SK-N-SH (cell line): Measurements from ENCODE around the gene ARF4. TPM values are rescaled to one million over a fixed set of nuclear protein-coding genes. Genes with fewer than 3 reads are reported as not detected.

Experiments
- CTCF ChIA-PET: fragments of 300-600, 350-600 bp; formaldehyde crosslinking; extraction: SDS; loops from one replicate; lab custom pipeline; 2021; lab: Yijun Ruan, JAX
- POLR2A ChIA-PET: fragments of 350-600 bp; sonication (Branson Sonifier 250); formaldehyde crosslinking; extraction: SDS; loops from one replicate; lab custom pipeline; 2020; ENCODE audit warnings: antibody characterized with exemption, inconsistent platforms; lab: Yijun Ruan, JAX
- DNase-seq: peaks from one replicate; pipeline ENCODE4 v3.0.0; 2012
- H2AFZ ChIP-seq: fragments of 200-600 bp; sonication (generic); 2 replicates; pipeline ENCODE4 v1.8.1; 2016; ENCODE audit warnings: antibody characterized with exemption, mild to moderate bottlenecking, low read depth
- H3F3A ChIP-seq: fragments of 200-600 bp; sonication (generic); replicated peaks from 2 replicates; pipeline ENCODE3; 2016; ENCODE audit warnings: antibody characterized with exemption, mild to moderate bottlenecking; ENCODE audit not compliant: insufficient read depth
- H3K27ac ChIP-seq, 2 experiments: fragments of 200-500 bp in 1 of 2; fragments of 200-600 bp in 1 of 2; sonication (Bioruptor generic) in 1 of 2; sonication (generic), shearing (Covaris generic) in 1 of 2; 2 replicates each; pipeline versions ENCODE4 v1.5.1 to v1.6.1; 2014 to 2016; ENCODE audit warnings: low read depth in 2 of 2, inconsistent platforms in 1 of 2, low read length in 1 of 2, mild to moderate bottlenecking in 1 of 2, mixed read lengths in 1 of 2
- H3K27me3 ChIP-seq: fragments of 200-600 bp; sonication (generic), shearing (Covaris generic); 2 replicates; pipeline ENCODE4 v1.6.1; 2016; ENCODE audit warnings: mixed run types; ENCODE audit not compliant: insufficient read depth
- H3K36me3 ChIP-seq, 2 experiments: fragments of 200-500 bp in 1 of 2; fragments of 200-600 bp in 1 of 2; sonication (Bioruptor generic) in 1 of 2; sonication (generic) in 1 of 2; replicated peaks in 1 of 2; 2 replicates each; pipeline versions ENCODE3 to v1.5.1; 2014 to 2016; ENCODE audit warnings: low read length in 1 of 2, mild to moderate bottlenecking in 1 of 2; ENCODE audit not compliant: insufficient read depth in 2 of 2, control insufficient read depth in 1 of 2
- H3K4me1 ChIP-seq, 2 experiments: fragments of 200-500 bp in 1 of 2; fragments of 200-600 bp in 1 of 2; sonication (Bioruptor generic) in 1 of 2; sonication (generic), shearing (Covaris generic) in 1 of 2; 2 replicates each; pipeline versions ENCODE4 v1.5.1 to v1.6.1; 2014 to 2016; ENCODE audit warnings: low read depth in 1 of 2, low read length in 1 of 2, mixed run types in 1 of 2; ENCODE audit not compliant: insufficient read depth in 2 of 2, control insufficient read depth in 1 of 2
- H3K4me2 ChIP-seq: fragments of 200-600 bp; sonication (generic), shearing (Covaris generic); 2 replicates; pipeline ENCODE4 v1.6.1; 2017; ENCODE audit warnings: mixed run types
- H3K4me3 ChIP-seq, 2 experiments: fragments of 200-500 bp in 1 of 2; fragments of 200-600 bp in 1 of 2; sonication (Bioruptor generic) in 1 of 2; sonication (generic), shearing (Covaris generic) in 1 of 2; 2 replicates each; pipeline versions ENCODE4 v1.5.1 to v1.8.1; 2014 to 2016; ENCODE audit warnings: low read depth in 2 of 2, inconsistent platforms in 1 of 2, low read length in 1 of 2, mild to moderate bottlenecking in 1 of 2, mixed read lengths in 1 of 2, moderate library complexity in 1 of 2
- H3K79me2 ChIP-seq: fragments of 200-600 bp; sonication (generic); 2 replicates; pipeline ENCODE4 v1.8.1; 2017; ENCODE audit warnings: mild to moderate bottlenecking; ENCODE audit not compliant: insufficient read depth
- H3K9ac ChIP-seq: fragments of 200-600 bp; sonication (generic); 2 replicates; pipeline ENCODE4 v1.6.1; 2017; ENCODE audit warnings: mixed run types
- H3K9me2 ChIP-seq: fragments of 200-600 bp; sonication (generic); 2 replicates; pipeline ENCODE4 v1.6.1; 2017; ENCODE audit warnings: mixed run types
- H3K9me3 ChIP-seq: fragments of 200-600 bp; sonication (generic); 2 replicates; pipeline ENCODE4 v1.6.1; 2017; ENCODE audit warnings: mixed run types, mild to moderate bottlenecking, moderate library complexity
- H4K20me1 ChIP-seq: fragments of 200-600 bp; sonication (generic); 2 replicates; pipeline ENCODE4 v1.6.1; 2017; ENCODE audit warnings: mild to moderate bottlenecking, mixed run types; ENCODE audit not compliant: insufficient read depth
- CHD2 ChIP-seq: fragments of 150-350 bp; IDR thresholded peaks from 2 replicates; pipeline ENCODE4 v1.6.1; 2018; ENCODE audit warnings: low read length; ENCODE audit not compliant: partially characterized antibody
- FOXJ3 ChIP-seq: sonication (generic); formaldehyde crosslinking; IDR thresholded peaks from 2 replicates; pipeline ENCODE4 v1.5.1; 2020; ENCODE audit warnings: mild to moderate bottlenecking, missing genetic modification reagents
- MXI1 ChIP-seq: IDR thresholded peaks from 2 replicates; pipeline ENCODE4 v1.6.1; 2012; ENCODE audit warnings: mild to moderate bottlenecking, low read depth, low read length, improper control_type of control experiment
- POLR2AphosphoS5 ChIP-seq: IDR thresholded peaks from 2 replicates; pipeline ENCODE4 v1.6.1; 2012; ENCODE audit warnings: low read depth, low read length
- RCOR1 ChIP-seq: fragments of 150-350 bp; IDR thresholded peaks from 2 replicates; pipeline ENCODE4 v1.6.1; 2017; ENCODE audit warnings: antibody characterized with exemption, low read length
- SIN3A ChIP-seq: IDR thresholded peaks from 2 replicates; pipeline ENCODE4 v1.6.1; 2012; ENCODE audit warnings: low read depth, mild to moderate bottlenecking, low read length, moderate library complexity, borderline replicate concordance
- SMC3 ChIP-seq: IDR thresholded peaks from 2 replicates; pipeline ENCODE4 v1.6.1; 2012; ENCODE audit warnings: low read depth, low read length, improper control_type of control experiment
- TAF1 ChIP-seq: IDR thresholded peaks from 2 replicates; pipeline ENCODE4 v1.6.1; 2012; ENCODE audit warnings: low read depth, mild to moderate bottlenecking, low read length, moderate library complexity, borderline replicate concordance
- TCF12 ChIP-seq: IDR thresholded peaks from 2 replicates; pipeline ENCODE4 v1.4.0; 2012
- TEAD4 ChIP-seq: IDR thresholded peaks from 2 replicates; pipeline ENCODE4 v1.4.0; 2012; ENCODE audit warnings: mild to moderate bottlenecking, borderline replicate concordance; ENCODE audit not compliant: insufficient read depth
- WGBS: methylation state at CpG from one replicate; pipeline ENCODE4 v1.1.6; 2017; ENCODE audit warnings: low lambda C conversion rate; 5-methylcytosine and 5-hydroxymethylcytosine counted together
- polyA plus RNA-seq, 3 experiments: library from polyadenylated mRNA; depleted of rRNA; stranded (reverse); fragments of >200 nt; gene quantifications; 2 replicates each; pipeline ENCODE4 v1.2.3, GENCODE V29; 2012
- TF ChIP-seq, protein P1 (sequence below): IDR thresholded peaks from 2 replicates; pipeline ENCODE4 v1.4.0; 2012; ENCODE audit warnings: low read depth, borderline replicate concordance
- TF ChIP-seq, protein P2 (sequence below): fragments of 200-600 bp; sonication (generic); IDR thresholded peaks from 2 replicates; pipeline ENCODE4 v1.6.1; 2017; ENCODE audit warnings: antibody characterized with exemption, mild to moderate bottlenecking, moderate library complexity
- TF ChIP-seq, protein P3 (sequence below): fragments of 150-350 bp; IDR thresholded peaks from 2 replicates; pipeline ENCODE4 v1.6.1; 2017; ENCODE audit warnings: antibody characterized with exemption, low read length, low read depth, borderline replicate concordance
- TF ChIP-seq, protein P4 (sequence below): IDR thresholded peaks from 2 replicates; pipeline ENCODE4 v1.4.0; 2012; ENCODE audit warnings: low read depth, borderline replicate concordance
- TF ChIP-seq, protein P5 (sequence below): fragments of 150-350 bp; IDR thresholded peaks from 2 replicates; pipeline ENCODE4 v1.6.1; 2016; ENCODE audit warnings: mild to moderate bottlenecking, low read depth, low read length

The ARF4 gene
- polyA plus RNA-seq, 1 of the 3 experiments (the other 2 are of a cell fraction), result 150 TPM

DNA sequence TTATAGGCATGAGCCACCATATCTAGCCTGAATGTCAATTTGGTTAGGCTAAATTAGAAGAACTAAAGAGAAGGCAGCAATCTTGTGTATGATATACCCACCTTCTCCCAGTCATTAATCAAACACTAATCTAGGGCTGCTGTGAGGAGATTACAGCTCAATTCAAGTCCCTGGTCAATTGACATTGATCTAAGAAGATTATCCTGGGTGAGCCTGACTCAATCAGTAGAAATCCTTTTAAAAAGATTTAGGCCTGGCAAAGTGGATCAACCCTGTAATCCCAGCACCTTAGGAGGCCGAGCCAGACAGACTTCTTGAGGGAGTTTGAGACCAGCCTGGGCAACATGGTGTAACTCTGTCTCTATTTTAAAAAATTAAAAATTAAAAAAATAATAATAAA, 50.5 kb downstream of the ARF4 start:
- H3K4me2 ChIP-seq, result no peak overlapping the region
- TF ChIP-seq, protein P1, sequence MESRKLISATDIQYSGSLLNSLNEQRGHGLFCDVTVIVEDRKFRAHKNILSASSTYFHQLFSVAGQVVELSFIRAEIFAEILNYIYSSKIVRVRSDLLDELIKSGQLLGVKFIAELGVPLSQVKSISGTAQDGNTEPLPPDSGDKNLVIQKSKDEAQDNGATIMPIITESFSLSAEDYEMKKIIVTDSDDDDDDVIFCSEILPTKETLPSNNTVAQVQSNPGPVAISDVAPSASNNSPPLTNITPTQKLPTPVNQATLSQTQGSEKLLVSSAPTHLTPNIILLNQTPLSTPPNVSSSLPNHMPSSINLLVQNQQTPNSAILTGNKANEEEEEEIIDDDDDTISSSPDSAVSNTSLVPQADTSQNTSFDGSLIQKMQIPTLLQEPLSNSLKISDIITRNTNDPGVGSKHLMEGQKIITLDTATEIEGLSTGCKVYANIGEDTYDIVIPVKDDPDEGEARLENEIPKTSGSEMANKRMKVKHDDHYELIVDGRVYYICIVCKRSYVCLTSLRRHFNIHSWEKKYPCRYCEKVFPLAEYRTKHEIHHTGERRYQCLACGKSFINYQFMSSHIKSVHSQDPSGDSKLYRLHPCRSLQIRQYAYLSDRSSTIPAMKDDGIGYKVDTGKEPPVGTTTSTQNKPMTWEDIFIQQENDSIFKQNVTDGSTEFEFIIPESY, result no peak
- no peak for TF ChIP-seq CHD2
- TF ChIP-seq SIN3A, result no peak
- no peak for TF ChIP-seq MXI1
- TF ChIP-seq SMC3, result no peak
- TF ChIP-seq, protein P2, sequence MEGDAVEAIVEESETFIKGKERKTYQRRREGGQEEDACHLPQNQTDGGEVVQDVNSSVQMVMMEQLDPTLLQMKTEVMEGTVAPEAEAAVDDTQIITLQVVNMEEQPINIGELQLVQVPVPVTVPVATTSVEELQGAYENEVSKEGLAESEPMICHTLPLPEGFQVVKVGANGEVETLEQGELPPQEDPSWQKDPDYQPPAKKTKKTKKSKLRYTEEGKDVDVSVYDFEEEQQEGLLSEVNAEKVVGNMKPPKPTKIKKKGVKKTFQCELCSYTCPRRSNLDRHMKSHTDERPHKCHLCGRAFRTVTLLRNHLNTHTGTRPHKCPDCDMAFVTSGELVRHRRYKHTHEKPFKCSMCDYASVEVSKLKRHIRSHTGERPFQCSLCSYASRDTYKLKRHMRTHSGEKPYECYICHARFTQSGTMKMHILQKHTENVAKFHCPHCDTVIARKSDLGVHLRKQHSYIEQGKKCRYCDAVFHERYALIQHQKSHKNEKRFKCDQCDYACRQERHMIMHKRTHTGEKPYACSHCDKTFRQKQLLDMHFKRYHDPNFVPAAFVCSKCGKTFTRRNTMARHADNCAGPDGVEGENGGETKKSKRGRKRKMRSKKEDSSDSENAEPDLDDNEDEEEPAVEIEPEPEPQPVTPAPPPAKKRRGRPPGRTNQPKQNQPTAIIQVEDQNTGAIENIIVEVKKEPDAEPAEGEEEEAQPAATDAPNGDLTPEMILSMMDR, result no peak
- no peak for TF ChIP-seq POLR2AphosphoS5
- TF ChIP-seq, protein P3, sequence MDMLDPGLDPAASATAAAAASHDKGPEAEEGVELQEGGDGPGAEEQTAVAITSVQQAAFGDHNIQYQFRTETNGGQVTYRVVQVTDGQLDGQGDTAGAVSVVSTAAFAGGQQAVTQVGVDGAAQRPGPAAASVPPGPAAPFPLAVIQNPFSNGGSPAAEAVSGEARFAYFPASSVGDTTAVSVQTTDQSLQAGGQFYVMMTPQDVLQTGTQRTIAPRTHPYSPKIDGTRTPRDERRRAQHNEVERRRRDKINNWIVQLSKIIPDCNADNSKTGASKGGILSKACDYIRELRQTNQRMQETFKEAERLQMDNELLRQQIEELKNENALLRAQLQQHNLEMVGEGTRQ, result no peak
- no peak for TF ChIP-seq TCF12
- TF ChIP-seq FOXJ3, result no peak
- TF ChIP-seq TAF1, result no peak
- TF ChIP-seq TEAD4, result no peak
- TF ChIP-seq, protein P4, sequence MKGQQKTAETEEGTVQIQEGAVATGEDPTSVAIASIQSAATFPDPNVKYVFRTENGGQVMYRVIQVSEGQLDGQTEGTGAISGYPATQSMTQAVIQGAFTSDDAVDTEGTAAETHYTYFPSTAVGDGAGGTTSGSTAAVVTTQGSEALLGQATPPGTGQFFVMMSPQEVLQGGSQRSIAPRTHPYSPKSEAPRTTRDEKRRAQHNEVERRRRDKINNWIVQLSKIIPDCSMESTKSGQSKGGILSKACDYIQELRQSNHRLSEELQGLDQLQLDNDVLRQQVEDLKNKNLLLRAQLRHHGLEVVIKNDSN, result no peak
- no peak for TF ChIP-seq RCOR1
- TF ChIP-seq, protein P5, sequence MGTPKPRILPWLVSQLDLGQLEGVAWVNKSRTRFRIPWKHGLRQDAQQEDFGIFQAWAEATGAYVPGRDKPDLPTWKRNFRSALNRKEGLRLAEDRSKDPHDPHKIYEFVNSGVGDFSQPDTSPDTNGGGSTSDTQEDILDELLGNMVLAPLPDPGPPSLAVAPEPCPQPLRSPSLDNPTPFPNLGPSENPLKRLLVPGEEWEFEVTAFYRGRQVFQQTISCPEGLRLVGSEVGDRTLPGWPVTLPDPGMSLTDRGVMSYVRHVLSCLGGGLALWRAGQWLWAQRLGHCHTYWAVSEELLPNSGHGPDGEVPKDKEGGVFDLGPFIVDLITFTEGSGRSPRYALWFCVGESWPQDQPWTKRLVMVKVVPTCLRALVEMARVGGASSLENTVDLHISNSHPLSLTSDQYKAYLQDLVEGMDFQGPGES, result no peak
- TF ChIP-seq, all 33 proteins: peak for 0
- no peaks in the 10 kb centered on the region for H3K79me2 ChIP-seq
- no peaks in the 10 kb centered on the region for H3K36me3 ChIP-seq
- H2AFZ ChIP-seq, result no peak overlapping the region
- H3K4me1 ChIP-seq, result peaks cover 0 to 4% of the 10 kb centered on the region in 2 experiments; a peak in 1 of 4 replicates
- H3K27ac ChIP-seq, result no peak overlapping the region
- H3K9me3 ChIP-seq, result no peaks in the 10 kb centered on the region
- no peak overlapping the region for H3K9ac ChIP-seq
- no peaks in the 10 kb centered on the region for H4K20me1 ChIP-seq
- peaks cover 4% of the 10 kb centered on the region for H3F3A ChIP-seq
- CTCF ChIA-PET, result no interaction called here
- POLR2A ChIA-PET, result no interaction called here
- H3K4me3 ChIP-seq, result no peak overlapping the region
- no peak for DNase-seq
- WGBS, result 70% methylated on average over 1 of the region's 1 CpG
- no peaks in the 10 kb centered on the region for H3K27me3 ChIP-seq
- H3K9me2 ChIP-seq, result no peaks in the 10 kb centered on the region
